Caco-2 (cell line): ENCODE data around the gene CHRNA3. TPM values are rescaled to one million over a fixed set of nuclear protein-coding genes. Genes with fewer than 3 reads are reported as not detected.

Experiments
- BruUV-seq: library from RNA; stranded (reverse); fragments of 400-500 nt; replicated peaks from 2 replicates; lab custom pipeline; 2021; lab: Mats Ljungman, UMichigan
- CTCF ChIA-PET: fragments of 300-600 bp; sonication (Branson Sonifier 250); formaldehyde crosslinking; loops from one replicate; lab custom pipeline; 2022; ENCODE audit warnings: antibody characterized with exemption; lab: Charles Lee
- POLR2A ChIA-PET: fragments of 300-600 bp; sonication (Branson Sonifier 250); formaldehyde crosslinking; loops from one replicate; lab custom pipeline; 2022; ENCODE audit warnings: antibody characterized with exemption; lab: Charles Lee
- DNase-seq, 2 experiments: peaks; one replicate each; pipeline versions ENCODE4 v3.0.0 to v3.0.0-alpha.2; 2020 to 2022
- H3K27me3 ChIP-seq: replicated peaks from 2 replicates; pipeline ENCODE4 v1.6.0; 2011; ENCODE audit warnings: low read length; ENCODE audit not compliant: control insufficient read depth, insufficient read depth
- H3K36me3 ChIP-seq: 2 replicates; pipeline ENCODE4 v1.5.1; 2011; ENCODE audit warnings: low read length; ENCODE audit not compliant: control insufficient read depth, insufficient read depth
- H3K4me1 ChIP-seq: fragments of 250-450 bp; sonication (Bioruptor Pico); 2 replicates; pipeline ENCODE4 v1.5.1; 2020; ENCODE audit warnings: mild to moderate bottlenecking
- H3K4me3 ChIP-seq: 2 replicates; pipeline ENCODE4 v1.5.1; 2011; ENCODE audit warnings: low read depth, mild to moderate bottlenecking, control low read depth, low read length
- H3K9me3 ChIP-seq: fragments of 250-450 bp; sonication (Bioruptor Pico); 2 replicates; pipeline ENCODE4 v1.5.1; 2020; ENCODE audit warnings: mild to moderate bottlenecking, moderate library complexity
- H3K27ac Mint-ChIP-seq: one replicate; pipeline ENCODE4 v1.8.0; 2022; ENCODE audit warnings: mixed read lengths; ENCODE audit not compliant: unreplicated experiment
- H3K27me3 Mint-ChIP-seq: one replicate; pipeline ENCODE4 v1.8.0; 2022; ENCODE audit warnings: mixed read lengths; ENCODE audit not compliant: insufficient read depth, unreplicated experiment
- H3K36me3 Mint-ChIP-seq: one replicate; pipeline ENCODE4 v1.8.0; 2022; ENCODE audit warnings: mild to moderate bottlenecking, mixed read lengths; ENCODE audit not compliant: insufficient read depth, unreplicated experiment
- H3K4me1 Mint-ChIP-seq: one replicate; pipeline ENCODE4 v1.8.0; 2022; ENCODE audit warnings: low read depth, mixed read lengths; ENCODE audit not compliant: unreplicated experiment
- H3K4me3 Mint-ChIP-seq: one replicate; pipeline ENCODE4 v1.8.0; 2022; ENCODE audit warnings: mild to moderate bottlenecking, moderate library complexity, mixed read lengths; ENCODE audit not compliant: unreplicated experiment
- H3K9me3 Mint-ChIP-seq: one replicate; pipeline ENCODE4 v1.8.0; 2022; ENCODE audit warnings: mixed read lengths; ENCODE audit not compliant: unreplicated experiment
- intact Hi-C: fragments of 100-400 bp; cut with micrococcal nuclease; formaldehyde crosslinking; loops from one replicate; pipeline ENCODE4 v1.10.0; 2022; ENCODE audit not compliant: unreplicated experiment
- total RNA-seq: library from RNA; stranded (reverse); gene quantifications from 2 replicates; pipeline ENCODE4 v1.2.3, GENCODE V29; 2022
- TF ChIP-seq, protein P1 (sequence below), 2 experiments: fragments of 200-600 bp in 1 of 2; IDR thresholded peaks; 1 replicate in 1 of 2; 2 replicates in 1 of 2; pipeline versions ENCODE4 v1.5.1 to v1.8.0; 2011 to 2022; ENCODE audit warnings: antibody characterized with exemption in 1 of 2, control low read depth in 1 of 2, inconsistent platforms in 1 of 2, low read depth in 1 of 2, low read length in 1 of 2, mild to moderate bottlenecking in 1 of 2, moderate library complexity in 1 of 2; ENCODE audit not compliant: insufficient read depth in 1 of 2, severe bottlenecking in 1 of 2, unreplicated experiment in 1 of 2

Gene CHRNA3
- total RNA-seq, 1 experiment from 2014 or later = not detected

DNA sequence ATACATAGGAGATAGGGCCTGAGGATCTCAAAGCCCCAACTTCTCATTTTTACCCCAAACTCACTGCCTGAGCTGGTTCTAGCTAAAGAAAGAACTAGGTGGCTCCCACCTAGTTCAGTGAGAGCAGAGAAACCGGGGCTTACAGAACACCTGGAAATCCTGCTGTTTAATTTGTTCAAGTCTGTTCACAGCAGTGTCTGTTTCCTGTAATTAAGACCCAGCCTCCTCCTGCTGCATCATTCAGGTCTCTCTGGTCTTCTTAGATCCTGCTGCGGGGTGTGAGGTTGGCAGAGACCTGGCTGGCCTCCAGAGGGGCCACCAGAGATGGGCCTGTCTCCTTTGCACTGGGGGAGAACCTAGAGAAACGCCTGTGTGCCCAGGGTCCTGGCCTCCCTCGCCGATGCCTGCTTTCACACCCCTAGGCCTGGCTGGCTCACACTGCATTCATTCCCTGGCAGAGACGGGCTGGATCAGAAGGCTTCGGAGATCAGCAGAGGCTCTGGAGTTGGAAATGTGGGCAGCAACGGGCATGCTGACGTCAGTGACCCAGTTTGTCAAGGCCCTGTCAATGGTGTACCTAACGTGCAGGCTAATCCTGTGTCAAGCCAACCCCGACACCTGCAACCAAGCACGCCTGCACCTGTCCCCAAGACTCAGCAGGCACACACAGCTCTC is 4.9 kb upstream of the CHRNA3 start:
- H3K9me3 Mint-ChIP-seq = no peaks in the 10 kb centered on the region
- no peaks in the 10 kb centered on the region for H3K9me3 ChIP-seq
- no peak overlapping the region for H3K27ac Mint-ChIP-seq
- no peaks in the 10 kb centered on the region; the same call in none of the 2 replicates for H3K27me3 ChIP-seq
- TF ChIP-seq, protein P1, sequence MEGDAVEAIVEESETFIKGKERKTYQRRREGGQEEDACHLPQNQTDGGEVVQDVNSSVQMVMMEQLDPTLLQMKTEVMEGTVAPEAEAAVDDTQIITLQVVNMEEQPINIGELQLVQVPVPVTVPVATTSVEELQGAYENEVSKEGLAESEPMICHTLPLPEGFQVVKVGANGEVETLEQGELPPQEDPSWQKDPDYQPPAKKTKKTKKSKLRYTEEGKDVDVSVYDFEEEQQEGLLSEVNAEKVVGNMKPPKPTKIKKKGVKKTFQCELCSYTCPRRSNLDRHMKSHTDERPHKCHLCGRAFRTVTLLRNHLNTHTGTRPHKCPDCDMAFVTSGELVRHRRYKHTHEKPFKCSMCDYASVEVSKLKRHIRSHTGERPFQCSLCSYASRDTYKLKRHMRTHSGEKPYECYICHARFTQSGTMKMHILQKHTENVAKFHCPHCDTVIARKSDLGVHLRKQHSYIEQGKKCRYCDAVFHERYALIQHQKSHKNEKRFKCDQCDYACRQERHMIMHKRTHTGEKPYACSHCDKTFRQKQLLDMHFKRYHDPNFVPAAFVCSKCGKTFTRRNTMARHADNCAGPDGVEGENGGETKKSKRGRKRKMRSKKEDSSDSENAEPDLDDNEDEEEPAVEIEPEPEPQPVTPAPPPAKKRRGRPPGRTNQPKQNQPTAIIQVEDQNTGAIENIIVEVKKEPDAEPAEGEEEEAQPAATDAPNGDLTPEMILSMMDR (IDR thresholded peaks at IDR 0.05; ENCODE audit: insufficient read depth in 1 of 2, low read depth in 1 of 2, low read length in 1 of 2, severe bottlenecking in 1 of 2, unreplicated experiment in 1 of 2) = no peak
- ChIA-PET CTCF (no interaction called here), POLR2A (no interaction called here)
- no peak for DNase-seq
- no TSS peak for BruUV-seq
- intact Hi-C loops = no loop called here
- H3K4me1 ChIP-seq = no peaks in the 10 kb centered on the region
- no peak overlapping the region for H3K4me3 ChIP-seq
- H3K4me3 Mint-ChIP-seq = no peak overlapping the region
- H3K36me3 ChIP-seq = no peaks in the 10 kb centered on the region
- peaks cover 15% of the 10 kb centered on the region for H3K27me3 Mint-ChIP-seq
- no peaks in the 10 kb centered on the region for H3K36me3 Mint-ChIP-seq
- no peaks in the 10 kb centered on the region for H3K4me1 Mint-ChIP-seq

DNA sequence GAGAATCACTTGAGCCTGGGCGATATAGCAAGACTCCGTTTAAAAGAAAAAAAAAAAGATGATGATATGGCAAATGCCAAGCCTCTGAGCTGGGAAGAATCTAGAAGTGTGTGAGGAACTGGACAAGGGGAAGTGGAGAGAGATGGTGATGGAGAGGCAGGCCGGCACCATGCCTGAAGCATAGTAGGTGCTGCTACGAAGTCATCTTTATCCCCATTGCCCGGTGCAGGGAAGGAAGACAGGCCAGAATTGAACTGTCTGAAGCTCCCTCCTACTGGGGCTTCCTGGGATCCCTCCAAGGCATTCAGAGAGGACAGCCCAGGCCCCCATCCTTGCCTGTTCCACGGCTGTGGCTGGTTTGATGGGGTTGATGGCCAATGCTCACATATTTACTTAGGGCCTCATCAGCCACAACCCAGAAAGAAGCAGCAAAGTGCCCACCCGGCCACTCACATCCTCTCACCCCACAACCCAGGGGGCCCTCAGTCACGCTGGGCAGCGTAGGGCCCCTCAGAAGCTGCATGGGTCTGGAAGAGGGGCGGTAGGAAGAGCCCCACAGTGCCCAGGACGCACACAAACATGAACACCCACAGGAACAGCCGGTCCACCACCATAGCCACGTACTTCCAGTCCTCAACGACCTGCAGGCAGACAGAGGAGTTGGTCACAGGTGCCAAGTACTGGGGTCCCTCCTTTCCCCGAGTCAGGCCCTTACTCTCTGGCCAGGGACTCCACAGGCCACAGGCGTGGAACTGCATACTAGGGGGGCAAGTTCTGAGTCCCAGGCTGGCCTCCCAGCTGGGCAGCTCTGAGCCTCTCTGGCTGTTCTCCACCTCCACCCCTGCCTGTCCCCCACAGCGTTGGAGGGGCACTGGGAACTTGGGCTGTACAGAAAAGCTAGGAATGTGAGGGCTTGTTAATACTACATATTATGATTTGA is 4.1 kb upstream of the CHRNA3 start:
- Histone ChIP-seq H3K4me1 (no peaks in the 10 kb centered on the region), H3K9me3 (no peaks in the 10 kb centered on the region), H3K36me3 (no peaks in the 10 kb centered on the region), H3K27me3 (no peaks in the 10 kb centered on the region; the same call in 1 of the 2 replicates), H3K4me3 (no peak overlapping the region)
- no TSS peak for BruUV-seq
- intact Hi-C loops = no loop called here
- no peak for DNase-seq
- H3K4me1 Mint-ChIP-seq = no peaks in the 10 kb centered on the region
- TF ChIP-seq, protein P1 (IDR thresholded peaks at IDR 0.05; ENCODE audit: insufficient read depth in 1 of 2, low read depth in 1 of 2, low read length in 1 of 2, severe bottlenecking in 1 of 2, unreplicated experiment in 1 of 2) = no peak
- ChIA-PET CTCF (no interaction called here), POLR2A (no interaction called here)
- H3K36me3 Mint-ChIP-seq = no peaks in the 10 kb centered on the region
- peaks cover 15% of the 10 kb centered on the region for H3K27me3 Mint-ChIP-seq
- H3K9me3 Mint-ChIP-seq = no peaks in the 10 kb centered on the region
- H3K27ac Mint-ChIP-seq = no peak overlapping the region
- H3K4me3 Mint-ChIP-seq = no peak overlapping the region

DNA sequence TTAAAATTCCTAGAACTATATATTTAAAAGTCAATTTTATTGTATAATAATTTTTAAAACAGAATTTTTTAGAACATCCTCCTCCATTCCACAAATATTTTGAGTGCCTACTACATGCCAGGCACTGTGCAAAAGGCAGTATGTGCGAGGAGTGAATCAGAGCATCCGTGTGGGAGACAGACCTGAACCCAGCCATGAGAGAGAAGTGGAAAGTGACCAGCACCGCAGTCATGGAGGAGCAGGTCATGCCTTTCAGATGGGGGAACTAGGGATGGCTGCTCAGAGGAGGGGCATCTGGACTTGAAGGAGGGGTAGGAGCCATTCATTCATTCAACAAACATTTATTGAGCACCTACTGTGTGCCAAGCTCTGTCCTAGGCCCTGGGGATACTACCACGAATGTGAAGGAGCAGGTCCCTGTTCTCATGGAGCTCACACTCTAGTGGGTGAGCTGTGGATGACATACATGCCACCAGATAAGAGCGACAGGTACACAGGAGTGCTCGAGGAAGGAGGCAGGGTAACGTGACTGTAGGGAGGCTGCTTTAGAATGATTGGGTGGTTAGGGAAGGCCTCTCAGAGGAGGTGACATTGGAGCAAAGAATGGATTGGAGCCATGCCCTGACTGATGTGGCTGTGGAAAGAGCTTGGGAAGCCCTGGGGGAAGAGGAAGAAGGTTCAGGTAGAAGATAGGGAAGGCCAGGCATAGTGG is 3.1 kb upstream of the CHRNA3 start:
- Mint-ChIP-seq H3K4me3 (no peak overlapping the region), H3K27me3 (peaks cover 15% of the 10 kb centered on the region), H3K27ac (no peak overlapping the region), H3K36me3 (no peaks in the 10 kb centered on the region), H3K4me1 (no peaks in the 10 kb centered on the region), H3K9me3 (no peaks in the 10 kb centered on the region)
- intact Hi-C loops = no loop called here
- TF ChIP-seq, protein P1 (IDR thresholded peaks at IDR 0.05; ENCODE audit: insufficient read depth in 1 of 2, low read depth in 1 of 2, low read length in 1 of 2, severe bottlenecking in 1 of 2, unreplicated experiment in 1 of 2) = no peak
- ChIA-PET CTCF (no interaction called here), POLR2A (no interaction called here)
- Histone ChIP-seq H3K4me3 (no peak overlapping the region), H3K4me1 (no peaks in the 10 kb centered on the region), H3K36me3 (no peaks in the 10 kb centered on the region), H3K27me3 (no peaks in the 10 kb centered on the region), H3K9me3 (no peaks in the 10 kb centered on the region)
- no peak for DNase-seq
- no TSS peak for BruUV-seq
